Activated naive CD8-positive, alpha-beta T cell treated with anti-CD3 and anti-CD28 coated beads for 36 hours (primary cell): ENCODE measurements around the gene EEFSEC. TPM values are rescaled to one million over a fixed set of nuclear protein-coding genes. Genes with fewer than 3 reads are reported as not detected.

ENCODE experiments used
- DNase-seq: peaks from one replicate; pipeline ENCODE4 v3.0.0; 2021
- H3K27ac Mint-ChIP-seq: one replicate; pipeline ENCODE4 v1.8.0; 2022; ENCODE audit warnings: mild to moderate bottlenecking, moderate library complexity, mixed read lengths
- H3K27me3 Mint-ChIP-seq: one replicate; pipeline ENCODE4 v1.8.0; 2022; ENCODE audit warnings: mild to moderate bottlenecking, mixed read lengths
- H3K36me3 Mint-ChIP-seq: one replicate; pipeline ENCODE4 v1.8.0; 2021; ENCODE audit warnings: mild to moderate bottlenecking, mixed read lengths
- H3K4me1 Mint-ChIP-seq: one replicate; pipeline ENCODE4 v1.8.0; 2021; ENCODE audit warnings: mixed read lengths
- H3K4me3 Mint-ChIP-seq: one replicate; pipeline ENCODE4 v1.8.0; 2022; ENCODE audit warnings: mild to moderate bottlenecking, moderate library complexity, mixed read lengths
- H3K9me3 Mint-ChIP-seq: one replicate; pipeline ENCODE4 v1.8.0; 2022; ENCODE audit warnings: mixed read lengths
- total RNA-seq, 2 experiments: library from RNA; stranded (reverse); gene quantifications; one replicate each; pipeline ENCODE4 v1.2.3, GENCODE V29; 2021

The EEFSEC gene
- total RNA-seq, 2 experiments from 2014 or later: 22.4 to 23.9 TPM

DNA sequence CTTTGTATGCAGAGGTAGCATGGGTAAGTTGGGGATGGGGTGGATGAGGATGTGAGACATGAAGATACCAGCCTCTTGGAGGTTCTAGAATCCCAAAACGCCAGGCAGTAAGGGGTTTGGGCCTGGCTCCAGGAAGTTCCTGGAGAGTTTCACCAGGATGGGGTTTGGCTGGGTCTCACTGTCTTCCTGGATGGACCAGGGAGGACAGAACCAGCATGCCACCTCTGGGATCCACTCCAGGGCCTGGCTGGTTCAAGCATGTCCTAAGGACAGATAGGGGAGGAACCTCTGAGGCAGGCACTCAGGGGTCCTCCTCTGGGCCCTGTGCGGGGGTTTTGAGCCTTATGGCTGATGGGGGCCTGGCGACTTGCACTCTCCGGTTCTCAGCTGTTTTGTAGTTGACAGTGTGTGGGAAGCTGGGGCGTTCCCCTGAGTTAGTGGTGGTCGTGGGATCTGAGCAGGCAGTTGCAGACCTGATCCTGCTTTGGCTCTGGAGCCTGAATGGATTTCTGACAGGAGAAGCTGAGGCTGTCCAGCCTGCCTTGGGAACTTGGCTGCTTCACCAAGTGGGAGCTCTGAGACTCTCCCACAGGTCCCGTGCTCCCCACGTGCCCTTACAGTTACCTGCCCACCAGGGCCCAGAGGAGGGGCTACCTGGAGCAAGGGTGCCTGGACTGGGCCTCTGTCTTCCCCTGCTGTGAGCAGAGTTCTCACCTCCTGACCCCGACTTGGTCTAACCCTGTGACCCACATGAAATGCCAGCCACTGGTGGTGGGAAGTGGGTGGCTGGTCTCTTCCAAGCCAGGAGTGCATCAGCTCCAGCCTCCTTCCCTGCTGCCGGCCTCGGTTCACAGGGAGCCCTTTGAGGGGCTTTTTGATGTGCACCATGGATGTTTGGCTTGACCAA lies 128.4 kb downstream of the EEFSEC start:
- H3K36me3 Mint-ChIP-seq: peaks cover 7% of the 10 kb centered on the region
- H3K27ac Mint-ChIP-seq: no peak overlapping the region
- peaks cover 3% of the 10 kb centered on the region for H3K4me1 Mint-ChIP-seq
- H3K27me3 Mint-ChIP-seq: no peaks in the 10 kb centered on the region
- H3K4me3 Mint-ChIP-seq: no peak overlapping the region
- no peak for DNase-seq
- no peaks in the 10 kb centered on the region for H3K9me3 Mint-ChIP-seq

GRCh38 chr3:128282380-128283196 lies 129.3 kb downstream of the EEFSEC start:
- H3K27me3 Mint-ChIP-seq: no peaks in the 10 kb centered on the region
- no peak for DNase-seq

GRCh38 chr3:128283421-128283820 lies 130.1 kb downstream of the EEFSEC start:
- Mint-ChIP-seq H3K9me3 (peaks cover 3% of the 10 kb centered on the region), H3K27me3 (no peaks in the 10 kb centered on the region), H3K36me3 (peaks cover 21% of the 10 kb centered on the region), H3K4me3 (no peak overlapping the region), H3K27ac (no peak overlapping the region), H3K4me1 (peaks cover 9% of the 10 kb centered on the region)
- DNase-seq: no peak

More at GRCh38 chr3:128282380-128283196, 129.3 kb downstream of the EEFSEC start:
- Mint-ChIP-seq H3K27ac (no peak overlapping the region), H3K4me1 (peaks cover 9% of the 10 kb centered on the region), H3K36me3 (peaks cover 14% of the 10 kb centered on the region), H3K9me3 (no peaks in the 10 kb centered on the region), H3K4me3 (no peak overlapping the region)

- H3K4me1 Mint-ChIP-seq: peaks cover 9% of the 10 kb centered on the region
- peaks cover 8% of the 10 kb centered on the region for H3K9me3 Mint-ChIP-seq
- H3K4me3 Mint-ChIP-seq: no peak overlapping the region
- peaks cover 35% of the 10 kb centered on the region for H3K36me3 Mint-ChIP-seq
- H3K27ac Mint-ChIP-seq: no peak overlapping the region
- H3K27me3 Mint-ChIP-seq: no peaks in the 10 kb centered on the region
- no peak for DNase-seq
Measured at GRCh38 chr3:128285042-128285966, 132.0 kb downstream of the EEFSEC start.

DNA sequence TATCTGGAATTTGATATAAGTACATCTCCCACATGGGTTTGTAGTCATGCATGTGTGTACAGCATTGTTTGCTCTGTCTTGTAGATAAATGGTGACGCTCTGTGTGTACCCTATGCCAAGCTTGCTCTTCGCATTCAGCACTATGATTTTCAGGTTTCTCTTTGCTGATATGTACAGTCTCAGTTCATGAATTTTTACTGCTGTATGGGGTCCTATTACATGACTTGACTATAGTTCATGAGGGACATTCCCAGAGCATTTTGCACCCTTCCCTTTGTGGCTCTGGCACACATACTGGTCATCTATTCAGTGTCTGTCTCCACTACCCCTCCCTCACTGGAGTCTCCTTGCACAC lies 132.7 kb downstream of the EEFSEC start:
- Mint-ChIP-seq H3K4me1 (peaks cover 9% of the 10 kb centered on the region), H3K27me3 (no peaks in the 10 kb centered on the region), H3K9me3 (peaks cover 11% of the 10 kb centered on the region), H3K4me3 (no peak overlapping the region), H3K27ac (no peak overlapping the region), H3K36me3 (peaks cover 39% of the 10 kb centered on the region)
- no peak for DNase-seq

DNA sequence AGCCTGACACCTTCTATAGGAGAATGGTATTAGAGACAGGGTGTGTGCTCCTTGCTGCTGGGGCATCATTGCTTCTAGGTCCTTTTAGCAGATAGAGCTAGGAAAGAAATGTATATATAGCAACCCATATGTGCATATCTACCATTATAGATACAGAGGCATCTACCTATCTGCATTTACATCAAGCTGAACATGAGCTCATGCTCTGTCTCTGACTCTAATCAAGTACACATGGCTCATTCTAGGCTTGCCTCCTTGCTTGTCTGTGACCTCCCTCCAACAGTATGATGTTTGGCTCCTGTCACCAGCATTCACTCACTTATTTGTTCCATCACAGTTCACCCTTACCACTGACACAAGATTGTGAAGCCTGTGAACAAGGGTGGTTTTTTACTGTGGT lies 133.4 kb downstream of the EEFSEC start:
- Mint-ChIP-seq H3K4me1 (peaks cover 11% of the 10 kb centered on the region), H3K36me3 (peaks cover 43% of the 10 kb centered on the region), H3K27me3 (no peaks in the 10 kb centered on the region), H3K27ac (peak overlapping the region; percentile 61), H3K9me3 (peaks cover 11% of the 10 kb centered on the region), H3K4me3 (no peak overlapping the region)
- no peak for DNase-seq

GRCh38 chr3:128287216-128287615 lies 133.9 kb downstream of the EEFSEC start:
- H3K36me3 Mint-ChIP-seq: peaks cover 43% of the 10 kb centered on the region
- no peaks in the 10 kb centered on the region for H3K27me3 Mint-ChIP-seq
- peak overlapping the region; percentile 61 for H3K27ac Mint-ChIP-seq
- peaks cover 11% of the 10 kb centered on the region for H3K4me1 Mint-ChIP-seq
- peaks cover 11% of the 10 kb centered on the region for H3K9me3 Mint-ChIP-seq
- H3K4me3 Mint-ChIP-seq: no peak overlapping the region
- DNase-seq: no peak

DNA sequence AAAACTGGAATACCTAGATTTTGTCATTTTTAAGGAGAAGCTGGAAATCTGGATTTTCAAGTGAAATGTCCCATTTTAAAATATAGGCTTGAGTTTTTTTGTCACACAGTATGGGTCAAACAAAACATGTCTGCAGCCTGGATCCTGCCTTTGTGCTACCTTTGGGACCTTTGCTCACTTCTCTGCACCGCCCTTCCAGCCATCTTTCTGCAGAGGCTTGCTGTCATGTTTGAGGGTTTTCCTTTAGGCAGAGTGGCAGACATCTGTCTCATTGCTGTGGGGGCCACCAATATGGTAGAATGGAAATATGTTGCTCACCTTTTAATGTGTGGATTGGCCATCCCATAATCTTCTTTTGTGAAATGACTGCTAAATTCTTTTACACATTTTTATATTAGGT lies 136.3 kb downstream of the EEFSEC start:
- Mint-ChIP-seq H3K27me3 (no peaks in the 10 kb centered on the region), H3K36me3 (peaks cover 53% of the 10 kb centered on the region), H3K9me3 (peaks cover 11% of the 10 kb centered on the region), H3K27ac (no peak overlapping the region), H3K4me3 (no peak overlapping the region), H3K4me1 (peaks cover 25% of the 10 kb centered on the region)
- no peak for DNase-seq

GRCh38 chr3:128290484-128290883 lies 137.2 kb downstream of the EEFSEC start:
- Mint-ChIP-seq H3K4me3 (no peak overlapping the region), H3K27ac (no peak overlapping the region), H3K9me3 (peaks cover 11% of the 10 kb centered on the region)

GRCh38 chr3:128293930-128294329 lies 140.6 kb downstream of the EEFSEC start:
- Mint-ChIP-seq H3K4me1 (peaks cover 44% of the 10 kb centered on the region), H3K36me3 (peaks cover 47% of the 10 kb centered on the region), H3K9me3 (peaks cover 10% of the 10 kb centered on the region), H3K4me3 (no peak overlapping the region), H3K27ac (peak overlapping the region; percentile 83), H3K27me3 (no peaks in the 10 kb centered on the region)
- no peak for DNase-seq

More at GRCh38 chr3:128290484-128290883, 137.2 kb downstream of the EEFSEC start:
- Mint-ChIP-seq H3K36me3 (peaks cover 52% of the 10 kb centered on the region), H3K27me3 (no peaks in the 10 kb centered on the region), H3K4me1 (peaks cover 29% of the 10 kb centered on the region)
- no peak for DNase-seq

DNA sequence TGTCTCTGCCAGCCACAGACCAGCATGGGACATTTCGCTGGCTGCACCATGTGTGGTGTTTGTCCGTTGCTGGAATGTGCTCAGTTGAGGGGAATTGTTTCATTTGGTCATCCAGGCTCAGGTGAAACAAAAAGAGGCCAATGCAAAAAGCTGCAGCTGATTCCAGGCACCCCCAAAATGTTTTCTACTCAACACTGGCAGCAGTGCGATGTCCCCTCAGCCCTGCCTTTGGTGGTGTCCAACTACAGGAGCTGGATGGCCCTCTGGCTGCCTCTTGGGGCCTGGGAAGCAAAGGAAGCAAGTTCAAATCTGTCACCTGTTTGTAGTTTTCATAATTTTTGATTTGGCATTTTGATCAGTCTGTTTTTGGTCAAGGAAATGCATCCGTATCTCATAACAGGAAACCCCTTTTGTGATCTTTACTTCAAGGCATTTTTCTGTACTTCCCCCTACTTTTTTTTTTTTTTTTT lies 141.8 kb downstream of the EEFSEC start:
- no peak for DNase-seq
- Mint-ChIP-seq H3K4me1 (peaks cover 44% of the 10 kb centered on the region), H3K9me3 (peaks cover 8% of the 10 kb centered on the region), H3K36me3 (peaks cover 36% of the 10 kb centered on the region), H3K27ac (peak overlapping the region; percentile 83), H3K4me3 (no peak overlapping the region), H3K27me3 (no peaks in the 10 kb centered on the region)

- peaks cover 26% of the 10 kb centered on the region for H3K36me3 Mint-ChIP-seq
- H3K4me1 Mint-ChIP-seq: peaks cover 45% of the 10 kb centered on the region
- peak overlapping the region; percentile 12 for H3K27ac Mint-ChIP-seq
- H3K9me3 Mint-ChIP-seq: peaks cover 3% of the 10 kb centered on the region
- no peak for DNase-seq
- no peaks in the 10 kb centered on the region for H3K27me3 Mint-ChIP-seq
- H3K4me3 Mint-ChIP-seq: no peak overlapping the region
Measured at GRCh38 chr3:128296469-128297251, 143.4 kb downstream of the EEFSEC start.

DNA sequence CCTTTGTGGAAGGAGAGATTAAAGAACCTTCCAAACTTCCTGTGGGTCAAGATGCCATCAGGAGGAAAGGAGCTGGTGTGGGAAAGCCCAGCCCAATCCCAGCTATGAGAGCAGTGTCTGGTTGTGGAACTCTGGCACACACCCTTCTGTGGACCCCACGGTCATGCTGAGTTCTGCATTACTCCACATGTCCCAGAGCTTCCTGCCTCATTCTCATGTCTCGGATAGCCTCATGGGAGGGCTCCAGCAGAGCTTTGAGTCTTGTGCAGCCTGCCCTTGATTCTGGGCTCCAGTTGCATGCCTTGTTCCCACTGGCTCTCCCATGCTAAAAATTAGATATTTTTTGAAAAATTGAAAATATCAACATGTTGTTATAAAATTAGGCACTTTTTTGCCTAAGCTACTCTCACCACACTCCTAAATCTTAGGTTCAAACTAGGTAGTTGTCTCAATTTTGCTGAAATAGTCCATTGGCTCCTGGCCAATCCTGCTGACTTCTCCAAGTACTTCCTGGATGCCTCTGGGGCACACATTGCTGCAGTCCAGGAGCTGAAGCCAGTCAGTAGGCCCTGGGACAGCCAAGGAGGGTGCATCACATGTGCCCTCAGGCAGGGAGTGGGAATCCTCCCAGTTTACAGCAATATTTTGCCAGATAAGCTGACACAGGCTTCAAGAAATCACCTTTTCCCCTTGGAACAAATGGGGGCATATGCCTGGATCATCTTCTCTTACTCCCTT lies 144.3 kb downstream of the EEFSEC start:
- H3K27ac Mint-ChIP-seq: no peak overlapping the region
- peaks cover 45% of the 10 kb centered on the region for H3K4me1 Mint-ChIP-seq
- H3K27me3 Mint-ChIP-seq: no peaks in the 10 kb centered on the region
- no peak overlapping the region for H3K4me3 Mint-ChIP-seq
- H3K36me3 Mint-ChIP-seq: peaks cover 26% of the 10 kb centered on the region
- DNase-seq: no peak
- H3K9me3 Mint-ChIP-seq: peaks cover 3% of the 10 kb centered on the region
